Type B pancreatic cell (in vitro differentiated cells): ENCODE results near the gene DIPK1B. TPM values are rescaled to one million over a fixed set of nuclear protein-coding genes. Genes with fewer than 3 reads are reported as not detected.
A peak's percentile ranks its signal among the peaks of the same experiment; 100 is the strongest.

Experiments used
- DNase-seq: peaks from one replicate; pipeline ENCODE4 v3.0.0; 2021; ENCODE audit warnings: mixed read lengths; ENCODE audit not compliant: unreplicated experiment; ENCODE audit errors: extremely low spot score
- H3K27ac Mint-ChIP-seq: 2 replicates; pipeline ENCODE4 v1.8.0; 2021; ENCODE audit warnings: mild to moderate bottlenecking, mixed read lengths
- H3K27me3 Mint-ChIP-seq: 2 replicates; pipeline ENCODE4 v1.8.0; 2021; ENCODE audit warnings: mixed read lengths
- H3K36me3 Mint-ChIP-seq: 2 replicates; pipeline ENCODE4 v1.8.0; 2021; ENCODE audit warnings: mixed read lengths
- H3K4me1 Mint-ChIP-seq: one replicate; pipeline ENCODE4 v1.8.0; 2021; ENCODE audit warnings: mixed read lengths; ENCODE audit not compliant: unreplicated experiment
- H3K4me3 Mint-ChIP-seq: 2 replicates; pipeline ENCODE4 v1.8.0; 2021; ENCODE audit warnings: mild to moderate bottlenecking, mixed read lengths
- H3K9me3 Mint-ChIP-seq: 2 replicates; pipeline ENCODE4 v1.8.0; 2021; ENCODE audit warnings: mixed read lengths
- CTCF ChIP-seq: fragments of 200-600 bp; sonication (generic); conservative IDR thresholded peaks from 2 replicates; pipeline ENCODE4 v1.5.0; 2021; ENCODE audit warnings: antibody characterized with exemption, mild to moderate bottlenecking
- total RNA-seq: library from RNA; stranded (reverse); gene quantifications from 2 replicates; pipeline ENCODE4 v1.2.1, GENCODE V29; 2021; ENCODE audit warnings: low replicate concordance

DIPK1B gene
- total RNA-seq, 1 donor from 2014 or later, result 48.7 TPM

GRCh38 chr9:136726631-136727191, 14.3 kb downstream of the DIPK1B start:
- Mint-ChIP-seq H3K36me3 (peaks cover 23% of the 10 kb centered on the region), H3K27ac (peak overlapping the region; percentile 96), H3K27me3 (peaks cover 5% of the 10 kb centered on the region), H3K9me3 (no peaks in the 10 kb centered on the region), H3K4me3 (peak overlapping the region; percentile 99), H3K4me1 (peaks cover 20% of the 10 kb centered on the region)
- TF ChIP-seq CTCF, result peak; percentile 69
- DNase-seq, result no peak

- no peaks in the 10 kb centered on the region for H3K9me3 Mint-ChIP-seq
- peak overlapping the region; percentile 70 for H3K4me3 Mint-ChIP-seq
- H3K27ac Mint-ChIP-seq, result no peak overlapping the region
- peaks cover 5% of the 10 kb centered on the region for H3K27me3 Mint-ChIP-seq
- H3K36me3 Mint-ChIP-seq, result peaks cover 23% of the 10 kb centered on the region
- DNase-seq, result peak; percentile 96
- peaks cover 27% of the 10 kb centered on the region for H3K4me1 Mint-ChIP-seq
- peak; percentile 95 for TF ChIP-seq CTCF
Measured at GRCh38 chr9:136728080-136728547, 15.7 kb downstream of the DIPK1B start.

- TF ChIP-seq CTCF, result no peak
- H3K27me3 Mint-ChIP-seq, result peaks cover 5% of the 10 kb centered on the region
- H3K4me3 Mint-ChIP-seq, result peak overlapping the region; percentile 68
- H3K36me3 Mint-ChIP-seq, result peaks cover 22% of the 10 kb centered on the region
- no peak for DNase-seq
- H3K9me3 Mint-ChIP-seq, result no peaks in the 10 kb centered on the region
- peaks cover 27% of the 10 kb centered on the region for H3K4me1 Mint-ChIP-seq
- H3K27ac Mint-ChIP-seq, result no peak overlapping the region
Measured at GRCh38 chr9:136728548-136729123, 16.3 kb downstream of the DIPK1B start.

- H3K4me3 Mint-ChIP-seq, result peak overlapping the region; percentile 72
- no peak for DNase-seq
- no peak for TF ChIP-seq CTCF
Measured at GRCh38 chr9:136729144-136729543, 16.8 kb downstream of the DIPK1B start.

GRCh38 chr9:136729926-136730325, 17.6 kb downstream of the DIPK1B start:
- Mint-ChIP-seq H3K9me3 (no peaks in the 10 kb centered on the region), H3K4me1 (peaks cover 27% of the 10 kb centered on the region), H3K27me3 (peaks cover 5% of the 10 kb centered on the region), H3K4me3 (peak overlapping the region; percentile 72), H3K27ac (peak overlapping the region; percentile 39), H3K36me3 (peaks cover 12% of the 10 kb centered on the region)
- no peak for DNase-seq
- no peak for TF ChIP-seq CTCF

More at GRCh38 chr9:136729144-136729543, 16.8 kb downstream of the DIPK1B start:
- Mint-ChIP-seq H3K9me3 (no peaks in the 10 kb centered on the region), H3K27me3 (peaks cover 5% of the 10 kb centered on the region), H3K27ac (peak overlapping the region; percentile 39), H3K36me3 (peaks cover 17% of the 10 kb centered on the region), H3K4me1 (peaks cover 27% of the 10 kb centered on the region)
